Motor neuron (in vitro differentiated cells): Measurements from ENCODE around the gene CTNNA1. TPM values are rescaled to one million over a fixed set of nuclear protein-coding genes. Genes with fewer than 3 reads are reported as not detected.
A peak's percentile ranks its signal among the peaks of the same experiment; 100 is the strongest.

ENCODE experiments used
- ATAC-seq, 8 experiments: fragments of 200-7000 bp; cut with Tn5 transposase; replicated peaks in 6 of 8; 2 replicates each; pipeline ENCODE4 v1.8.0; 2021; ENCODE audit warnings: mild to moderate bottlenecking in 8 of 8, moderate library complexity in 8 of 8
- H3K27ac ChIP-seq, 2 donors: fragments of 250-450 bp; sonication (Bioruptor Pico); 2 replicates each; pipeline ENCODE4 v1.9.0; 2021; ENCODE audit warnings: antibody characterized with exemption in 2 of 2, mild to moderate bottlenecking in 2 of 2, moderate library complexity in 1 of 2
- H3K4me1 ChIP-seq, 2 donors: fragments of 250-450 bp; sonication (Bioruptor Pico); replicated peaks in 1 of 2; 2 replicates each; pipeline ENCODE4 v1.6.1; 2021; ENCODE audit warnings: antibody characterized with exemption in 2 of 2, mild to moderate bottlenecking in 2 of 2, moderate library complexity in 1 of 2
- H3K4me3 ChIP-seq, 5 donors: fragments of 250-450 bp; sonication (Bioruptor Pico); 2 replicates each; pipeline ENCODE4 v1.9.0; 2021; ENCODE audit warnings: antibody characterized with exemption in 5 of 5, mild to moderate bottlenecking in 5 of 5, moderate library complexity in 4 of 5
- WGBS, 10 experiments: fragments of 450-650 bp; shearing (Covaris generic); methylation state at CpG; one replicate each; pipeline ENCODE4 v1.0.0; 2022; 5-methylcytosine and 5-hydroxymethylcytosine counted together
- in situ Hi-C, 9 experiments: fragments of 400-800 bp; cut with MboI; loops; one replicate each; pipeline ENCODE4 v1.15.0; 2021; ENCODE audit warnings: low sequenced_read_pairs in 9 of 9, low pct_unique_long_range_greater_than_20kb in 2 of 9; ENCODE audit not compliant: unreplicated experiment in 9 of 9
- total RNA-seq, 8 experiments: library from RNA; unstranded; fragments of 300-600 nt; gene quantifications; 2 replicates each; pipeline versions ENCODE4 v1.2.3 to v1.2.4, GENCODE V29; 2022

CTNNA1 gene
- total RNA-seq, 8 experiments from 2014 or later = 176 to 339 (median 205) TPM

- in situ Hi-C loops = no loop called here
- ATAC-seq = no peak
- Histone ChIP-seq H3K4me1 (no peaks in the 10 kb centered on the region), H3K4me3 (no peak overlapping the region), H3K27ac (no peak overlapping the region)
- WGBS, 10 experiments = 73 to 97% (median 85%) methylated on average over 5 to 9 of the region's 9 CpGs
These were observed 99.9 kb downstream of the CTNNA1 start for GRCh38 chr5:138853132-138853531.

- Histone ChIP-seq H3K4me1 (peaks cover 16 to 22% of the 10 kb centered on the region in 2 donors), H3K4me3 (no peak overlapping the region), H3K27ac (no peak overlapping the region)
- in situ Hi-C loops = no loop called here
- ATAC-seq = no peak
- WGBS, 10 experiments = 100% methylated on average over 1 of the region's 1 CpG; no CpG with 5 or more reads in 7 of the 10 experiments
These were observed 113.8 kb downstream of the CTNNA1 start for GRCh38 chr5:138867011-138867410.

- no peak for ATAC-seq
- H3K27ac ChIP-seq = no peak overlapping the region
- H3K4me1 ChIP-seq = peaks cover 19 to 39% of the 10 kb centered on the region in 2 donors
- H3K4me3 ChIP-seq = peak overlapping the region in 4 of 5 donors; percentile 40 to 54 (median 46)
- in situ Hi-C loops = no loop called here
- WGBS, 10 experiments = 57 to 100% (median 90%) methylated on average over 1 of the region's 1 CpG; no CpG with 5 or more reads in 4 of the 10 experiments
These were observed 115.8 kb downstream of the CTNNA1 start for GRCh38 chr5:138869038-138869437.

GRCh38 chr5:138869763-138870500 lies 116.7 kb downstream of the CTNNA1 start:
- peak overlapping the region in 1 of 2 donors; percentile 33 for H3K27ac ChIP-seq
- in situ Hi-C loops = no loop called here
- 19 to 97% (median 47%) methylated on average over 1 to 5 of the region's 5 CpGs; no CpG with 5 or more reads in 1 of the 10 experiments for whole genome bisulfite sequencing, 10 experiments
- peak overlapping the region; percentile 13 to 54 (median 42) for H3K4me3 ChIP-seq
- peak in 2 of 8 experiments; percentile 27 to 33 for ATAC-seq
- peaks cover 21 to 46% of the 10 kb centered on the region in 2 donors for H3K4me1 ChIP-seq

GRCh38 chr5:138870611-138871010 lies 117.4 kb downstream of the CTNNA1 start:
- ATAC-seq = peak in 3 of 8 experiments; percentile 15 to 17 (median 16)
- Histone ChIP-seq H3K27ac (peak overlapping the region in 1 of 2 donors; percentile 33), H3K4me1 (peaks cover 23 to 53% of the 10 kb centered on the region in 2 donors), H3K4me3 (peak overlapping the region; percentile 13 to 54 (median 42))
- in situ Hi-C loops = no loop called here
- WGBS, 10 experiments = 0 to 92% (median 46%) methylated on average over 1 to 2 of the region's 3 CpGs; no CpG with 5 or more reads in 4 of the 10 experiments

- Histone ChIP-seq H3K4me3 (peak overlapping the region; percentile 5 to 54 (median 42)), H3K4me1 (peaks cover 33 to 61% of the 10 kb centered on the region in 2 donors), H3K27ac (no peak overlapping the region)
- WGBS, 10 experiments = 32 to 97% (median 73%) methylated on average over 1 to 6 of the region's 6 CpGs; no CpG with 5 or more reads in 2 of the 10 experiments
- peak in 5 of 8 experiments; percentile 1 to 20 (median 1) for ATAC-seq
- in situ Hi-C loops = no loop called here
These were observed 119.7 kb downstream of the CTNNA1 start for GRCh38 chr5:138872841-138873465.

GRCh38 chr5:138873466-138874221 lies 120.4 kb downstream of the CTNNA1 start:
- peak in 6 of 8 experiments; percentile 15 to 58 (median 21) for ATAC-seq
- in situ Hi-C loops = no loop called here
- peak overlapping the region in 1 of 2 donors; percentile 17 for H3K27ac ChIP-seq

GRCh38 chr5:138874241-138874640 lies 121.0 kb downstream of the CTNNA1 start:
- WGBS, 10 experiments = 40 to 100% (median 80%) methylated on average over 1 to 6 of the region's 6 CpGs; no CpG with 5 or more reads in 2 of the 10 experiments
- ATAC-seq = no peak
- peaks cover 25 to 61% of the 10 kb centered on the region in 2 donors for H3K4me1 ChIP-seq
- peak overlapping the region in 1 of 2 donors; percentile 90 for H3K27ac ChIP-seq
- in situ Hi-C loops = no loop called here
- H3K4me3 ChIP-seq = peak overlapping the region; percentile 15 to 54 (median 42)

More at GRCh38 chr5:138873466-138874221, 120.4 kb downstream of the CTNNA1 start:
- H3K4me1 ChIP-seq = peaks cover 26 to 61% of the 10 kb centered on the region in 2 donors
- 59 to 97% (median 91%) methylated on average over 5 to 12 of the region's 17 CpGs; no CpG with 5 or more reads in 1 of the 10 experiments for whole genome bisulfite sequencing, 10 experiments
- H3K4me3 ChIP-seq = peak overlapping the region; percentile 5 to 54 (median 42)

- in situ Hi-C loops = no loop called here
- Histone ChIP-seq H3K4me3 (peak within 1 kb of the TSS; percentile 27 to 54 (median 42)), H3K4me1 (peaks cover 22 to 55% of the 10 kb centered on the region in 2 donors), H3K27ac (peak within 1 kb of the TSS; percentile 69 to 90)
- WGBS, 10 experiments = 15 to 79% (median 42%) methylated on average over 5 to 17 of the region's 18 CpGs
- ATAC-seq = peak; percentile 66 to 84 (median 80)
These were observed 121.7 kb downstream of the CTNNA1 start, which contains the start of gene LRRTM2 for GRCh38 chr5:138874771-138875551. LRRTM2 (minus strand) TSS chr5:138875335; CDS start chr5:138874911, 424 bp downstream.

- Histone ChIP-seq H3K4me3 (peak overlapping the region; percentile 27 to 54 (median 42)), H3K4me1 (peaks cover 20 to 50% of the 10 kb centered on the region in 2 donors), H3K27ac (peak overlapping the region; percentile 69 to 90)
- peak; percentile 27 to 75 (median 58) for ATAC-seq
- in situ Hi-C loops = no loop called here
- 17 to 100% (median 44%) methylated on average over 1 to 2 of the region's 2 CpGs; no CpG with 5 or more reads in 5 of the 10 experiments for WGBS, 10 experiments
These were observed 122.3 kb downstream of the CTNNA1 start for GRCh38 chr5:138875552-138875875.

GRCh38 chr5:138875946-138876345 lies 122.7 kb downstream of the CTNNA1 start:
- peak overlapping the region; percentile 69 to 90 for H3K27ac ChIP-seq
- H3K4me3 ChIP-seq = peak overlapping the region in 4 of 5 donors; percentile 40 to 54 (median 46)
- in situ Hi-C loops = no loop called here
- 54 to 100% (median 88%) methylated on average over 1 to 3 of the region's 3 CpGs for WGBS, 10 experiments
- ATAC-seq = no peak
- peaks cover 21 to 46% of the 10 kb centered on the region in 2 donors for H3K4me1 ChIP-seq

- Histone ChIP-seq H3K4me3 (peak overlapping the region in 4 of 5 donors; percentile 40 to 54 (median 46)), H3K4me1 (peaks cover 21 to 39% of the 10 kb centered on the region in 2 donors)
- in situ Hi-C loops = no loop called here
These were observed 123.6 kb downstream of the CTNNA1 start for GRCh38 chr5:138876811-138877210.

More at GRCh38 chr5:138876811-138877210, 123.6 kb downstream of the CTNNA1 start:
- WGBS, 10 experiments = 86 to 100% (median 98%) methylated on average over 1 to 4 of the region's 4 CpGs; no CpG with 5 or more reads in 2 of the 10 experiments
- no peak for ATAC-seq
- no peak overlapping the region for H3K27ac ChIP-seq
